Activated CD4-positive, CD25-positive, alpha-beta regulatory T cell (primary cell): ENCODE measurements around the gene PSMA7.
"Not testable (repeated sequence)": the region's sequence is repeated elsewhere in the genome, so short reads cannot be mapped to it uniquely, and the experiment has no call there.

Experiments
- DNase-seq, 4 experiments: peaks; one replicate each; lab custom pipeline; 2025; lab: John Stamatoyannopoulos, UW

The PSMA7 gene

DNA sequence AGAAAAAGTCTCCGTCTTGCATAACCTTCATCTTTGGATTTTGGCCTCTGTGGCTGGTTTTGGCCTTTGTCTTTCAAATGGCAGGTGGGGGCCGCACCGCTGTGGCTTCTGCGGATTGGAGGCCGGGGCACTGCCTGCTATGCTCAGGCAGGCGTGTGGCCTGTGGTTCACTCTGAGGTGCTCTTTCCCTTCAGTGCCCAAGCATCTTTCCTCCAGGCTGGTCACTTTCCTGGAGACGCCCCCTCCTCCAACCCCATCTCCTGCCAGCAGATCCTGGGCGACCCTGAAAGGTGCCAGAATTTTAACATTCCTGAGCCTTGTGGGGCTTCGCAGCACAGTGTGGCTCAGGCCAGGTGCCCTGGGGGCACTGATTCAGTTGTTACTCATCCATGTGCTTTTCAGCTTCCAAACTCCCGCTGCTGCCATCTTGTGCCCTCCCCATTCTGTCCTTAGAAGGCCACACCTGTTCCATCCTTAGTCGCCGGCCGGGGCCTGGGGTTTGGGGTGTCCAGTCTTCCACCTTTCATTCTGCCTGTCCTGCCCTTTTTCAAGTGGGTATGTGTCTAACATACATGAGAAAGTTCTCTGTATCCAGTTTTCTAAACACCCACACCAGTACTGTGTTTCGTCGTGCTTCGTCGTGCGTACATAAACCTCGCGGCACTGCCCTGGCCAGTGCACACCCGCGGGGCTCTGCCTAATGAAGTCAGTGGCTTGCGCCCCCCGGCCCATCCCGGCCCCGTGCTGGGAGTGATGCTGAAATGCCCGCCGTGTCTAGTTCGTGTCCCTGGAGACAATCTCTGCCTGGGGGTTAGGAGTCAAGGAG lies 12.4 kb upstream of the PSMA7 start:
- no peak for DNase-seq

DNA sequence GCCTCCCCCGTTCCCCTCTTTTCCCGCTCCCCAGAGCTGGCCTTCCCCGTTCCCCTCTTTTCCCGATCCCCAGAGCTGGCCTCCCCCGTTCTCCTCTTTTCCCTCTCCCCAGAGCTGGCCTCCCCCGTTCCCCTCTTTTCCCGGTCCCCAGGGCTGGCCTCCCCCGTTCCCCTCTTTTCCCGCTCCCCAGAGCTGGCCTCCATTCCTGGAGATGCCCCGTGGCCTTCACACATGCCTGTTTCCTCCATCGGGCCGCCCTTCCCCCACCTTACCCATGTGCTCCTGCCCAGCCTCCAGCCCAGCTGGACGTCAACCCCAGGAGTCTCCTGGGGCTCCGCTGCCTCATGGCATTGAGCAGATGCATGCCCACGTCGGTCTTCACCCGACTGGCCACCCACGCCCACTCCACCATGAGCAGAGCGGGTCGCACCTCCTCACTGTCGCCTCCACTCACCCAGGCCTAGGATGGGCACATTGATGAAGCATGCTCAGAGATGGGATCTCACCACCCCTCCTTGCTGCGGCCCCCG lies 8.7 kb upstream of the PSMA7 start:
- DNase-seq = no peak

DNA sequence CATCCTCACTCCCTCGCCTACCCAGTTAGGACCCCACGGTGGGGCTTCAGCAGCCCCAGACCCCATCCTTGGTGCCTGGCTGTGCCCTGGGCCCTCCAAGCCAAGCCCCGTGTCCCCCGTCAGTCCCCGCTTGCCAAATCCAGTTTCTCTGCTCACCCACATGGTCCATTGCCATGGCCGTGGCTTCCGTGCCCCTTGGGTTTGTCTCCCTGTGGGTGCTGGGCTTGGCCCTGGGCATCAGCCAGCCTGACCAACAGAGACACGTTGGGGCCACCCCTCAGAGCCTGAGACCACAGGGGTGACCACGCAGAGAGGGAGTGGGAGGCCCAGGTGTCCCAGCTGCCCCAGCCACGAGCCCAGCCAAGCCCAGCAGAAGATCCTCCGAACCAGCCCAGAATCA lies 8.0 kb upstream of the PSMA7 start:
- no peak for DNase-seq

DNA sequence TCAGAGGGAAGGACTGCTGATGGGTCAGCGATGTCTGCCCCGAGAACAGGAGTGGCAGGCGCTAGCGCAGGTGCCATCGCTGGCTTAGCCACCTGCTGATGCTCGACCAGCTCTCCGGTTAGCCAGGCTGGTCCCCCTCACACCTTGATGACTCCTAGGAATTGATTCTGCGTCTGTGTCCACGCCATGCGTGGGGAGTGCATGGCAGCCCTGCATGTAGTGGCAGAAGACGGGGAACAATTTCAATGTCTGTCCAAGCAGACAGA lies 7.0 kb upstream of the PSMA7 start:
- no peak for DNase-seq

DNA sequence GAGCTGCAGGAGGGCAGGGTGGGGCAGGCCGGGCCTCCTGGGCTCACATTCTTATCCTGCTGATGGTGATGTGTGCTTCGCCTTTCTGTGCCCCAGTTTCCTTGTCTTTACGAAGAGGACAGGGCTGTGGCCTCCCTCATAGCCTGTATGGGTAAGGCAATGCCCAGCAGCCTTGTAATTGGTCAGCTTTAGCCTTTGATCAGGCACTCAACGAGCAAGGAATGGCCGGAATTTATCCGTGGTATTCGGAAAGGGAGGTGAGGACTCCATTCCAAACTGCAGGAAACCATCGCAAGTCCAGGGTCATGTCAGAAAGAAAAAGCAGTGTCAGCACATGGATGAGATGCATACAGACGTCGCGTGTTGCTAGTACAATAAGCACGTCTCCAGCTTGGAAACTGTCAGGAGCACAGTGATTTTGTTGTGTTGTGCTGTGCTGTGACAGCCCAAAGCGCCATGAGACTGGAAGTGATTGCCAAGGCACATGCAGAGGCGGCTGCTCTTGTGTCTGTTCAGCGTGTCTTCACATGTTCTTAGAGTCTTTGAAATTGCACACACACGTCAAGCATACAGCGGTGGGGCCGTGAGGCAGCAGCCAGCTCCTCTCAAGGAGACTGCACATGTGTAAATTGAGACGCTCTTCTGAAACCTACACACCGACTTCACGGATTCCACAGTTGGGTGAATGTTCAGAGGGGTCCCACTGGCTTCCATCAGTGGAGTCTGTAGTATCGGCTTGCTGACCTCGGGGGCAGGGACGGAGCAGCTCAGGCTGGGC lies 6.5 kb upstream of the PSMA7 start:
- DNase-seq = no peak

DNA sequence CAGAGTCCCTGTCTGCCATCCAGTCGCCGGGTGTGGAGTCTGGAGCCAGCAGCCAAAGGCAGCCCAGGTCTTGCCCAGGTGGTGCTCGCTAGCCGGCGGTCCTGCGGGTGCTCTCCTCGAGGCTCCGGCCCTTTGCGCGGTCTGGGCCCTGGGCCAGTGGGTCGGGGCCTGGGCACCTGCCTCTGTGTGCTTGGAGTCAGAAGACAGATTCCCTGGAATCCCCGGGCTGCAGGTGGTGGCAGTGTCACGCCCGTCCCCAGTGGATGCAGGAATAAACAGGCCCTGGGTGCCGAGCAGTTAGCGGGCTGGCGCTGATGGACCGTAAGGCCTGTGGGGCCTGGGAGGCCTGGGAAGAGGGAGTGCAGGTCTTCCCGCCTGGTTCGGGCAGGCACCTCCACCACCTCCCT lies 5.7 kb upstream of the PSMA7 start:
- DNase-seq = no peak

DNA sequence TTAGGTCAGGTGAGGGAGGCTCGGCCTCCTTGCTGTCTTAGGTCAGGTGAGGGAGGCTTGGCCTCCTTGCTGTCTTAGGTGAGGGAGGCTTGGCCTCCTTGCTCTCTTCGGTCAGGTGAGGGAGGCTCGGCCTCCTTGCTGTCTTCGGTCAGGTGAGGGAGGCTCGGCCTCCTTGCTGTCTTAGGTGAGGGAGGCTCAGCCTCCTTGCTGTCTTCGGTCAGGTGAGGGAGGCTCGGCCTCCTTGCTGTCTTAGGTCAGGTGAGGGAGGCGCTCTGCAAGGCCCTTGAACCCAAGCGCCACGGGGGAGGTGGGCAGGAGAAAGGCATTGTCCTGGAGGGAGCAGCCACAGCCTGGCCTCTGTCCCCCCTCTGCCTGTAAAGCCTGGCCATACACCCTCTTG lies 5.2 kb upstream of the PSMA7 start:
- DNase-seq = not testable (repeated sequence)

DNA sequence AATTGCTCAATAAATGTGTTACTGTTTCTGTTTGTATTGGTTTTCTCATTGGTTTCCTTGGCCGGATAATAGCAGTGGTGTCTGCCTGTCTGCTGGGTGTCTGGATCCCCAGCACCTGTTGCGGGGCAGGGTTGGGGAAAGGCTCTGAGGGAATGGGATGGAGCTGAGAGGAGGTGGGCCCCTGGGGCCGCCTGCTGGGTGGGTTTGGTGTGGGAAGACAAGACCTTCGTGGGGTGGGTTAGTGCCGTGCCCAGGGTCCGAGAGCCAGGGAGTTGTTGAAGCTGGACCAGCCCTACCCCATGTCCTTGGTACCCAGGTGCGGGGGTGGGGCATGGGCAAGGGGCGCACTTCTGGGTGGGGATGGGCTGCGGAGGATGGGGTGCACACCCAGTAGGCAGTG lies 4.3 kb upstream of the PSMA7 start:
- DNase-seq = no peak

DNA sequence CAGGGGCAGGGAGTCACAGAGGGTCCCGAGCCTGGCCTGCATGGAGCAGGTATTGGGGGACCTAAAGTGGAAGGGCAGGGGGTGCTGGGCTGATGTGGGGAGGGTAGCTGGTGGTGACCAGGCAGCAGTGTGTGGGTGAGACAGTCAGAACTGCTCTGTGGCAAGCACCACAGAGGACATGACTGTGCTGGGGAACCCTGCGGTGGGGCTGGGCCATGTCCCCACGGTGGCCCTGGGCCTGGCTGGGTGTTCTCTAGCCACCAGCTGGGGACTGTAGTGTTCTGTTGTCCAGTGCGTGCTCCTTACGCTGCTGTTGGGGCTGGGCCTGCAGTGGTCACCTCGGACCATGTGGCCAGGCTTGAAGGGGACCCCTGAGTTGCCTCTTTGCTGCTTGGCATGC lies 3.9 kb upstream of the PSMA7 start:
- no peak for DNase-seq

DNA sequence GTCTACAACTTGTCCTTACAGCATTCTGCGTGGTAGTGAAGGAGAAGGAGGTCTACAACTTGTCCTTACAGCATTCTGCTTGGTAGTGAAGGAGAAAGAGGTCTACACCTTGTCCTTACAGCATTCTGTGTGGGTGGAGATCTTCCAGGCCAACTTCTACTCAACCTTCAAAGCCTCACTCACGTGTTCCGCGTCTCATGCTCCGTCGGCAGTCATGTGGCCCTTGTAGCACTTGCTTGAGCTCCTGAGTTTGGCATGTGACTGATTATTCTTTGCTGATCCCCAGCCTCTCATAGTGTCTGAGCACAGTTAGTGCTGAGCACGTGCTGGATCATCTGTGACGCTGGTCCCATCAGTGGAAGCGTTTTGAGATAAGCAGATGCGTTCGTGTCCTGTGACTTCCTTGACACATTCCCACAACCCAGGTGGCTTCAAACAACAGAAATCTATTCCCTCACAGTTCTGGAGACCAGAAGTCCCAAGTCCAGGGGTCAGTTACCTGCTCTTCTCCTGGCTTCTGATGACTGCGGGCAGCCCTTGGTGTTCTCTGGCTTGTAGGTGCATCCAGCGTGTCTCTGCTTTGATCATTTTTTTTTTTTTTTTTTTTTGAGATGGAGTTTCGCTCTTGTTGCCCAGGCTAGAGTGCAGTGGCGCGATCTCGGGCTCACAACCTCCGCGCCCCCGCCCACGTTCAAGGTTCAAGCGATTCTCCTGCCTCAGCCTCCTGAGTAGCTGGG lies 3.0 kb upstream of the PSMA7 start:
- DNase-seq = no peak

DNA sequence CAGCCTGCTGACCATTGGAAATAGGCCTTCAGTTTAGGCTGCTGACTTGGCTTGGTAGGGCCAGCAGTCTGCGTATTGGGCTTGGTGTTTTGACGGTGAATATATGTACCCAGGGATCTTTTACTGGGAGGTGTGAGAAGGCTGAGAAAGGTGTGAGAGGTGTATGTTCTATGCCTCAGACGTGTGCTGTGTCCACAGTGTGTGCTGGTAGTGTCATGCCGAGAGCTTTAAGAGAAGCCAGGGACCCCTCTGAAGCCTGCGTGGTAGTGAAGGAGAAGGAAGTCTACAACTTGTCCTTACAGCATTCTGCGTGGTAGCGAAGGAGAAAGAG lies 2.5 kb upstream of the PSMA7 start:
- DNase-seq = no peak

DNA sequence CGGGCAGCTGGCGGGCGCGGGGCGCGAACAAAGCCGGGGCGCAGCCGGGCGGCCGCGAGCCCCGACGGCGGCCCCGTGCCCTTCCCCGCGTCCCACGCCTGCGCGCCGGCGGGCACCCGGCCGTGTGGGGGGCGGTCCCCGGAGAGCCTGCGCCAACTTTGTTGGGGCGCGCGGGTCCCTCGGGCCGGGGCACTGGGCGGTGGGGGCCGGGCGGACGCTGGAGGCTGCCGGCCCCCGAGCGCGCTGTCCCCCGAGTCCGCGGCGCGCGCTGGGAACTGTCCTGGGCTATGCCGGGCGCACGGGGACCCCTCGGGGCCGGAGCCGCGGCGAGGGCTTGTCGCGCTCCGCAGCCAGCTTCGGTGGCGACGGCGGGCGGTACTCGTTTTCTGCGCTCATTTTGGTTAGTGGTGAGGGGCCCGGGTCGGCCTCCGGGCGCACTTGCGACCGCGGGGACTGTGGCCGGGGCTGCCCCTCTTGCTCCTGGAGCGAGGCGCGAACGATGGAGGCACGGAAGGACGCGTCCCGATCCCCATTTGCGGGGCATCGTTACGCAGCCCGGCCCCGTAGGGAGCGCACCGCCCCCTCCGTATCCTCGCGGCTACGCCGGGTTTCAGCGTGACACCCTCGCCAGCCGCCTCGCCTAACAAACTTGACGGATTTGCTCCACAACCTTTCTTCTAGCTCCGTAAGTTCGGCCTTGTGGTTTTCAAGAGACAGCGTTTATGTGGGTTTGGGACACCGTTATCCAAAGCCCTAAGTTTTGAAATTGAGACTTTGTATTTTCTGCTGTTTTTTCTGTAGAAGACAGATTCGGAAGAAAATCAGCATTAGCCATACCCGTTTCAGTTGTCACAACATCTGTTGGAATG lies 997 bp upstream of the PSMA7 start:
- peak in 2 of 4 experiments; percentile 14 to 25 for DNase-seq

DNA sequence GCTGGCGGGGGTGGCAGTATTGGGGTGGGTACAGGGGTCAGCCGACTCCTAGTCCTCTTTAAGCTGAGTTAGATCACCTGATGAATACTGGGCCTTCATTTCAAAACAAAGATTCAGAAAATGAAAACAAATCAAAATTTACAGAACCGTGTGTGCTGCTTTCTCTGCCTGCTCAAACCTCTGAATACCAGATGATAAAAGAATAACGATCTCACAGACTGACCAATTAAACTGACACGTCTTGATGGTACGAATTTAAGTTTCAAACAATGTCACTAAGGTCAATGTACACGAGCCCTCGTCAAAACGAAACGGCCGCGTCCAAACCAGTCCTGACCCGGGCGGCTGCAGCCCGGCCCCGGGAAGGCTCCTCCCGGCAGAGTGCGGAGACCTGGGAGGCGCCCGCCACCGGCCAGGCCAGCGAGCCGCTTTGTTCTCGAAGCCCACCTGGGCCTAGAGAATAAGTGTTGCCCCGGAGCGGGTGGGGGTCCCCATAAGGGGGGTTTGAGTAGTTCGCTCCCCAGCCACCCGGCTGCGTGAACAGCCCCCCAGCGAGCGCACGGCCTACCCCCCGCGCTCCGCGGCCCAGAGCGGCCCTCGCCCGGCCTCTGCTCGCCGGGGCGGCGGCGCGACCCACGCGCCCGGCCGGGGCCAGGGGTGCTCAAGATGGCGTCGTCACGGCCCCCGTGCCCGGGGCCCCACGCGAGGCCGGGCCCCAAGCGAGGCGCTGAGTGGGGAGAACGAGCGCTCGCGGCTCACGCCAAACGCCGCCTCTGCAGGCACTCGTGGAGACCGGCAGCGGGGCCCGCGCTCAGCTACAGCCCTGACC lies 728 bp downstream of the PSMA7 start:
- DNase-seq = peak in 1 of 4 experiments; percentile 31

DNA sequence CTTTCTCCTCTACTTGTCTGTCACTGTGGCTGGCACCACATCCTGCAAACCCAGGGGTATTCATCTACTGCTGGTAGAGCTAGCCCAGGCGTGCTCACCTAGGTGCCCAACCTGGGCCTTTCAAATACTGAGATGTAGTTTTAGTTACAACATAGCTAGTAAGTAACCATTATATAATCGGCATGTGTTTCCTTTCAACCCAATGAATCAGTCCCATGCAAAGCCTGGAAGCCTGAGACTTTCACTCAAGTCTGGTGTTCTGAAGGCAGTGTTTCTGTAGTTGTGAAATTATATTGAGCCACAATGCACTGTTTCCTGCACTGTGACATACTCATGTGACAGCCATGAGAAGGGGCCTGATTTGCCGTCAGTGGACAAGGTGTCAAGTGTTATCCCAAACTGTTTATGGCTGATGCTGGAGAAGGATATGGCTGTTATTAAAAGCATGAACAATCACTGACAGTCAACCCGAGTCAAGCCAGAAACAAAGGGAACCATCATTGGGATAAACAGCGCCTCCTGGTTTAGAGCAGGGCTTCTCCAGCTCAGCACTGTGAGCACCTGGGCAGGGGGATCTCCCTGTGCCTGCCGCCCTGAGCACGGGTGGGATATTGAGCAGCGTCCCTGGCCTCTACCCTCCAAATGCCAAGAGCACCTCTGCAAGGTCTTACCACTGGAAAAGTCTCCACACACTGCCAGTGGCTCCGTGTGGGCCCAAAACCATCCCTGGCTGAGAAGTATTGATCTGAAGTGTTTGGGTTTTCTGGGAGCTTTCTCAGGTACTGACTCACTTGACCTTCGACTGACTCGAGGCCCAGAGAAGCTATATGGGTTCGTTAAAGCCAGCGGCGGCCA lies 1.6 kb downstream of the PSMA7 start:
- no peak for DNase-seq

DNA sequence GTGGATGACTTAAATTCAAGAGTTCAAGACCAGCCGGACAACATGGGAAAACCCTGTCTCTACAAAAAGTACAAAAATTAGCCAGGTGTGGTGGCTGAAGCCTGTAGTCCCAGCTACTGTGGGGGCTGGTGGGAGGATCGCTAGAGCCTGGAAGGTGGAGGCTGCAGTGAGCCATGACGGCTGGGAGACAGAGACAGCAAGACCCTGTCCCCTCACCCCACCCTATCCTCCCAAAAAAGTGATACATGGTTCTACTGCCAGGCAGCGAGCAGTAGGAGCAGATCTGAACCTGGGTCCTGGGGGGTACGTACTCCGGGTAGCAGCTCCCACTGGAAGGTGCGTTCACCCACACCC lies 2.2 kb downstream of the PSMA7 start:
- DNase-seq = no peak

DNA sequence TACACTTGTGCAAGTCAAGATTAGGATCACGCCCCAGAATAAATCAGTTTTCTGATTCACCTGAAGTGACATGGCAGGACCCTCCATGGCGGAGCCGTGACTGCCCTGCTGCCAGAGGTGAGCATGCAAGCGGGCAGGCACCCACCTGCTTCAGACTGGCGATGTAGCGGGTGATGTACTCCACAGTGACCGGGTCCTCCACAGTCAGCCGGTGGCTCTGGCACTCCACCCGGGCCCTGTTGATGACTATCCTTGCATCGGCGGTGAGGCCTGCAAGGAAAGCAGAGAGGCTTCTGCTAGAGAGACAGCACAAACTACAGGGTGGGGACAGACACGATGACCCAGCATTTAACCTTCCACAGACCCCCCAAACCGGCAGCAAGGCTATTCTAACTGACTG lies 3.6 kb downstream of the PSMA7 start:
- DNase-seq = no peak

DNA sequence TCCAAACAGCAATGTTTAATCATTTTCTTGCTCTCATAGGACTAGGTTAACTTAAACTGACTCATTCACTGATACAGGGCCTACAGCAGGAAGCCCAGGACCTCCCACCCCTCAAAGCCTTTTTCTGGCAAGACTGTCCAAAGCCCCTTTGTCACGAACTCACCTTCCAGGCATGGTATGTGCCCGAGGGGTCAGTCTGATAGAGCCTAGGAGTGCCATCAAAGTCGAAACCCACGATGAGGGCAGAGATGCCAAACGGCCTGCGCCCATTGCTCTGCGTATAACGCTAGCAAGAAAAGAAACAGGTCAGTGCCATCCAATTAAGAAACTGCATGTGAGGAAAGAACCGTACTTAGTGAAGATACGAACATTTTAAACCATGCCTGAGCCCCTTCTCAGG lies 4.3 kb downstream of the PSMA7 start:
- DNase-seq = no peak

DNA sequence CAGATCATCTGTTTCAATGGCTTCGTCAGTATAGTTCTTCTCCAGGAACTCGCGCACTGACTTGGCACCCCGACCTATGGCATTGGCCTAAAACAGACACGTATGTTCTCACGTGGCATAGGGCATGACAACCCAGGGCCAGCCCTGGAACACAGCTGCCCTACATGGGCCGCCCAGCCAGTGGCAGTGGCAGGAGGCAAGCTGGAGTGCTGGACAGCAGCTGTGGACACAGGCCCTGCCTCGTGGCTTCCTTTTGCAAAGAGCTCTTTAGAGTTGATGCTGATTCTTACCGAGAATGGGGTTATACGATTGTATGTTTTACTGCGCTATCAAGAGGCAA lies 5.0 kb downstream of the PSMA7 start:
- no peak for DNase-seq

DNA sequence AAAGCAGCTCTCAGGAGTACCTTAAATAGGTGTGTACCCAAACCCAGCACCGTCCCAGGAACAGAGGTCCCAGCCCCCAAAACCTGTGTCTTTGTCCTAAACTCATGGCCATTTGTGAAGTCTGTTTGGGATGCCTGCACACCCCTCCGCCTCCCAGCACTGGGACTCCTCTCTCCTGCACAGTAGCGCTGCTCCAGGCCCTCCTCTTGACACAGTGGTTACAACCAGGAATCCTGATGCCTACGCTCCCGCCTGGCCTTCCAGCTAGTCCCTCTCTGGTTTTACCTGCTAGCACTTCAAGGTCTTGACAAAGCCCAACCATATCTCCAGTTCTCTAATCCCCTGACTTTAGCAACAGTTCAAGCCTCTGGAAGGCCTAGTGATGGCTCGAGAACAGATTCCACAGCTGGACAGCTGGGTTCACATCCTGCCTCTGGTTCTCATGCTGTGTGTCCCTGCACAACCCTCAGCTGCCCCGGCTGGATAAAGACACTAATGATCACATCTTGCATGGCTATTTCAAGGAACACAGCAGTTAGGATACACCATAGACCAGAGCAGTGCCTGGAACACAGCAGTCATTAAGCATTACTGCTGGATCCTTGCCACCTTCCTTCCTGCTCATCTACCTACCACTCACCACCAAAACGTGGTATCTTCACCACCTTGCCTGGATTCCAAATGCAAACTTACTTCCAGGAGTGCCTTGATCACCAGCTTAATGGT lies 5.6 kb downstream of the PSMA7 start:
- DNase-seq = no peak

DNA sequence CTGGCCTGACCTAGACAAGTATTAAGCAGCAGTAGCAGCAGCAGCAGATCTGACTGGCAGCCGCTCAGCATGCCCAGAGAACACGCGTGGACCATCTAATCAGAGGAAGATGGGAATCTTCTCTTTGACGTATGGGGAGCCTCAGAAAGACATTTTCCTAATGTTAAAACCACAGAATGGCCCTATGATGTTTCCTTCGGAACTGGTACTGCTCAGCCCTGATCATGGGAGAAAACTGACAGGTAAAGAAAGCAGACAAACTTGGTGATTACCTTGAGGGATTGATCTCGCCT lies 6.2 kb downstream of the PSMA7 start:
- DNase-seq = no peak
